Measurements from ENCODE around the gene SYT12.
"Not testable (repeated sequence)": the region's sequence is repeated elsewhere in the genome, so short reads cannot be mapped to it uniquely, and the experiment has no call there.

SYT12 gene

GRCh38 chr11:66996609-66997273, 26.2 kb upstream of the SYT12 start:
- H3K4me3 ChIP-seq (ENCODE audit: low read depth, low read length): no peak overlapping the region
- in situ Hi-C loops (cut with HindIII; ENCODE audit: low sequenced_read_pairs): no loop called here
- no peak for DNase-seq (ENCODE audit: low read depth)
- TF ChIP-seq CTCF (IDR thresholded peaks at IDR 0.05; ENCODE audit: low read depth, low read length, missing control alignments): no peak

- no peak overlapping the region for H3K4me3 ChIP-seq (ENCODE audit: low read depth, low read length)
- DNase-seq (ENCODE audit: low read depth): no peak
- in situ Hi-C loops (cut with HindIII; ENCODE audit: low sequenced_read_pairs): no loop called here
- TF ChIP-seq CTCF (IDR thresholded peaks at IDR 0.05; ENCODE audit: low read depth, low read length, missing control alignments): no peak
Observed at GRCh38 chr11:66999555-66999954, 23.4 kb upstream of the SYT12 start.

GRCh38 chr11:67001332-67001731, 21.6 kb upstream of the SYT12 start:
- no peak for TF ChIP-seq CTCF (IDR thresholded peaks at IDR 0.05; ENCODE audit: low read depth, low read length, missing control alignments)
- in situ Hi-C loops (cut with HindIII; ENCODE audit: low sequenced_read_pairs): no loop called here
- no peak overlapping the region for H3K4me3 ChIP-seq (ENCODE audit: low read depth, low read length)
- DNase-seq (ENCODE audit: low read depth): no peak

- H3K4me3 ChIP-seq (ENCODE audit: low read depth, low read length): no peak overlapping the region
- no peak for DNase-seq (ENCODE audit: low read depth)
- in situ Hi-C loops (cut with HindIII; ENCODE audit: low sequenced_read_pairs): no loop called here
- TF ChIP-seq CTCF (IDR thresholded peaks at IDR 0.05; ENCODE audit: low read depth, low read length, missing control alignments): no peak
Observed at GRCh38 chr11:67002297-67002913, 20.5 kb upstream of the SYT12 start.

GRCh38 chr11:67002921-67003411, 20.0 kb upstream of the SYT12 start:
- no peak for DNase-seq (ENCODE audit: low read depth)
- in situ Hi-C loops (cut with HindIII; ENCODE audit: low sequenced_read_pairs): no loop called here
- H3K4me3 ChIP-seq (ENCODE audit: low read depth, low read length): no peak overlapping the region
- no peak for TF ChIP-seq CTCF (IDR thresholded peaks at IDR 0.05; ENCODE audit: low read depth, low read length, missing control alignments)

- DNase-seq (ENCODE audit: low read depth); H3K4me3 ChIP-seq (ENCODE audit: low read depth, low read length); in situ Hi-C loops (cut with HindIII; ENCODE audit: low sequenced_read_pairs): not testable (repeated sequence)
Observed at GRCh38 chr11:67005200-67005599, 17.7 kb upstream of the SYT12 start.
